ENCODE measurements around the gene TPGS2.

- TF ChIP-seq EZH2phosphoT487 (IDR thresholded peaks at IDR 0.05; ENCODE audit: insufficient read depth, low read depth) (no peak), EZH2 (IDR thresholded peaks at IDR 0.05; ENCODE audit: insufficient read depth, poor library complexity, severe bottlenecking) (no peak)
These were observed 43.0 kb upstream of the TPGS2 start for GRCh38 chr18:36871801-36872200.
